Rectal smooth muscle tissue (tissue), 1 donor: Measurements from ENCODE around the gene TLR10.
"Not testable (repeated sequence)": the region's sequence is repeated elsewhere in the genome, so short reads cannot be mapped to it uniquely, and the experiment has no call there.

Experiments
- H3K27ac ChIP-seq: one replicate; pipeline ENCODE4 v1.7.0; 2013; ENCODE audit warnings: low read depth, low read length, inconsistent platforms
- H3K27me3 ChIP-seq: one replicate; pipeline ENCODE4 v1.7.0; 2013; ENCODE audit warnings: low read length; ENCODE audit not compliant: control insufficient read depth, insufficient read depth
- H3K36me3 ChIP-seq: one replicate; pipeline ENCODE4 v1.7.0; 2013; ENCODE audit warnings: low read length; ENCODE audit not compliant: control insufficient read depth, insufficient read depth
- H3K4me1 ChIP-seq: one replicate; pipeline ENCODE4 v1.7.0; 2013; ENCODE audit warnings: low read length; ENCODE audit not compliant: control insufficient read depth, insufficient read depth
- H3K4me3 ChIP-seq: one replicate; pipeline ENCODE4 v1.7.0; 2013; ENCODE audit warnings: low read length
- H3K9ac ChIP-seq: one replicate; pipeline ENCODE4 v1.7.0; 2013; ENCODE audit warnings: low read length

The TLR10 gene

GRCh38 chr4:38788317-38788716 is 5.5 kb upstream of the TLR10 start:
- no peaks in the 10 kb centered on the region for H3K27me3 ChIP-seq
- H3K9ac ChIP-seq = no peak overlapping the region
- H3K27ac ChIP-seq = no peak overlapping the region
- no peaks in the 10 kb centered on the region for H3K4me1 ChIP-seq
- no peaks in the 10 kb centered on the region for H3K36me3 ChIP-seq
- H3K4me3 ChIP-seq = no peak overlapping the region

DNA sequence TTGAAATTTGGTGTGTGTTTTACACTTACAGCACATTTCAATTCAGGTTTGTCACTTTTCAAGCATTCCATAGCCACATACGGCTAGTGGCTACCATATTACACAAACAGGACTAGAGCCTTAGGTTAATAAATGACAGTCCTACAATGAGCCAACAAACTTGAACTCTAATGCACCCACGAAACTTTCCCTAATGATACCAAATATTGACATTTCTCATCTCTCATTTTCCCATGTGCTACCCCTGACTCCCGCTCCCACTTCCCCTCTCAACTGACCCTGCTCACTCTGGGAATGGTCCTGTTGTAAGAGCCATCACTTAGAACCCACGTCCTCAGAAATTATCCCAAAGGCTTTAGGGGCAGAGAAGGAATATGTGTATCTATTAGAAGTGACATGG is 4.9 kb upstream of the TLR10 start:
- no peak overlapping the region for H3K4me3 ChIP-seq
- H3K27me3 ChIP-seq = no peaks in the 10 kb centered on the region
- no peaks in the 10 kb centered on the region for H3K4me1 ChIP-seq
- H3K9ac ChIP-seq = no peak overlapping the region
- H3K36me3 ChIP-seq = no peaks in the 10 kb centered on the region
- no peak overlapping the region for H3K27ac ChIP-seq

- Histone ChIP-seq H3K27ac (no peak overlapping the region), H3K36me3 (no peaks in the 10 kb centered on the region), H3K9ac (no peak overlapping the region), H3K4me3 (no peak overlapping the region), H3K4me1 (no peaks in the 10 kb centered on the region), H3K27me3 (no peaks in the 10 kb centered on the region)
These were observed 3.2 kb upstream of the TLR10 start for GRCh38 chr4:38785901-38786402.

- Histone ChIP-seq H3K4me1 (no peaks in the 10 kb centered on the region), H3K27ac (no peak overlapping the region)
These were observed 2.4 kb upstream of the TLR10 start for GRCh38 chr4:38785041-38785790.

GRCh38 chr4:38784141-38784540 is 1.4 kb upstream of the TLR10 start:
- no peak overlapping the region for H3K27ac ChIP-seq
- H3K4me3 ChIP-seq = no peak overlapping the region
- H3K9ac ChIP-seq = no peak overlapping the region
- H3K27me3 ChIP-seq = no peaks in the 10 kb centered on the region
- no peaks in the 10 kb centered on the region for H3K4me1 ChIP-seq
- H3K36me3 ChIP-seq = no peaks in the 10 kb centered on the region

More at GRCh38 chr4:38785041-38785790, 2.4 kb upstream of the TLR10 start:
- no peak overlapping the region for H3K4me3 ChIP-seq
- H3K27me3 ChIP-seq = no peaks in the 10 kb centered on the region
- no peaks in the 10 kb centered on the region for H3K36me3 ChIP-seq
- H3K9ac ChIP-seq = no peak overlapping the region

GRCh38 chr4:38783109-38783460 is 295 bp upstream of the TLR10 start:
- H3K27me3 ChIP-seq = no peaks in the 10 kb centered on the region
- no peaks in the 10 kb centered on the region for H3K36me3 ChIP-seq
- no peaks in the 10 kb centered on the region for H3K4me1 ChIP-seq
- H3K27ac ChIP-seq = no peak overlapping the region
- H3K4me3 ChIP-seq = no peak overlapping the region
- H3K9ac ChIP-seq = no peak overlapping the region

DNA sequence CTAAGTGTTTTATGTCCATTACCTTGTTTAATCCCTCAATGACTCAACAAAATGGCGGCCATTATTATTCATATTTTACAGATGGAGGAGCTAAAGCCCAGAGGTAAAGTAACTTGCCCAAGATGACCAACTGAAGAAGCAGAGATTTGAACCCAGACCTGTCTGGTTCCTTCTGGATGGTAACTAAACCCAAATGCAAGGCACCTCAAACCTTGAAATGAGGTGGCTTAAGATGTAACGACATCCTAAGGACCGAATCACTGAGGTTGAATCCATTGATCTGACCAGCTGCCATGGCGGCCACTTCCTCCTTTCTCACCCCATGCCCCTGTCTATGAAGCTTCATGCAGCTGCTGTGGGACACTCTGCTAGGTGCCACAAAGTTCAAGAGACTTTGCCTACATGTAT is 932 bp downstream of the TLR10 start:
- Histone ChIP-seq H3K27ac (no peak overlapping the region), H3K4me3 (no peak overlapping the region), H3K4me1 (no peaks in the 10 kb centered on the region)

DNA sequence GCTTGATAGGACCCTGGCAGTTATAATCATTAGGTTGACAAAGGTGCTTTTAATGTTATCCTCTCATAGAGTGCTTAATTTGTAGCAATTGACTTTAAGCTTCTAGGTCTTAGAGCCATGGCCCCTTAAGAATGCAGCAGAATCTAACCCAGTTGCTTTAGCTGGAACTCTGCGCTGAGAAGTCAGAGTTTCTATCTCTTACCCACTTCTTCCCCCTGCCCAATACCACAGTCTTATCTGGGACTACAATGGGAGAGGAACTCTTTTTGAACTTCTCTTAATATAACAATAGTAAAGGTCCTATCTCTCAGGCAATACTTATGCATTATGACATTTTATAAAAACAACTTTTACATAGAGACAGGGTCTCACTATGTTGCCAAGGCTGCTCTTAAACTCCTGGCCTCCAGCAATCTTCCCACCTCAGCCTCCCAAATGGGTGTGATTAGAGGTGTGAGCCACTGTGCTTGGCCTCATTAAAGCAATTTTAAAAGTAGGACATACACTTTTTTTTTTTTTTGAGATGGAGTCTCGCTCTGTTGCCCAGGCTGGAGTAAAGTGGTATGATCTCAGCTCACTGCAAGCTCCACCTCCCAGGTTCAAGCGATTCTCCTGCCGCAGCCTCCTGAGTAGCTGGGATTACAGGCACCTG is 1.8 kb downstream of the TLR10 start:
- Histone ChIP-seq H3K9ac (no peak overlapping the region), H3K27ac (no peak overlapping the region), H3K36me3 (no peaks in the 10 kb centered on the region), H3K27me3 (no peaks in the 10 kb centered on the region), H3K4me3 (no peak overlapping the region), H3K4me1 (no peaks in the 10 kb centered on the region)

More for the DNA sequence above, 932 bp downstream of the TLR10 start:
- Histone ChIP-seq H3K27me3 (no peaks in the 10 kb centered on the region), H3K36me3 (no peaks in the 10 kb centered on the region), H3K9ac (no peak overlapping the region)

DNA sequence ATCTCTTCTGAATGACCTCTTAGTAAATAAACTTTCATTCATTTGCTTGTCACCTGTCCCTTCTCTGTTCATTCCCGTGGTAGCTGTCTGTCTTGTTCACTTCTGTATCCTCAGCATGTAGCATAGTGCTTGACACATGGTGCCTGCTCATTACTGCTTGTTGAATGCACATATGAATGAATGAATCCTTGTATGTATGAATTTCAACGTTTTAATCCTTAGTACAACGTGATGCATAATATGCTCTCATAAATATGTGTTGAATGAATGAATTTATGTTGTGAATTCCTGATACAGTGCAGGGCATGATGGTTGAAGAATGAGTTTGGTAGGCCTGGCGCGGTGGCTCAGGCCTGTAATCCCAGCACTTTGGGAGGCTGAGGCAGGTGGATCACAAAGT is 3.0 kb downstream of the TLR10 start:
- H3K27me3 ChIP-seq = no peaks in the 10 kb centered on the region
- H3K4me1 ChIP-seq = no peaks in the 10 kb centered on the region
- no peaks in the 10 kb centered on the region for H3K36me3 ChIP-seq
- H3K27ac ChIP-seq = no peak overlapping the region
- H3K4me3 ChIP-seq = no peak overlapping the region
- no peak overlapping the region for H3K9ac ChIP-seq

DNA sequence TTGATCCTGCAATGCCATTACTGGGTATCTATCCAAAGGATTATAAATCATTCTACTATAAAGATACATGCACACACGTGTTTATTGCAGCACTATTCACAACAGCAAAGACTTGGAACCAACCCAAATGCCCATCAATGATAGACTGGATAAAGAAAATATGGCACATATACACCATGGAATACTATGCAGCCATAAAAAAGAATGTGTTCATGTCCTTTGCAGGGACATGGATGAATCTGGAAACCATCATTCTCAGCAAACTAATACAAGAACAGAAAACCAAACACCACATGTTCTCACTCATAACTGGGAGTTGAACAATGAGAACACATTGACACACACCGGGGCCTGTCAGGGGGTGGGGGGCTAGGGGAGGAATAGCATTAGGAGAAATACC is 4.9 kb downstream of the TLR10 start:
- not testable (repeated sequence) for H3K27ac ChIP-seq

GRCh38 chr4:38775326-38775725 is 7.5 kb downstream of the TLR10 start:
- Histone ChIP-seq H3K9ac (no peak overlapping the region), H3K36me3 (no peaks in the 10 kb centered on the region), H3K27me3 (no peaks in the 10 kb centered on the region), H3K4me1 (no peaks in the 10 kb centered on the region), H3K4me3 (no peak overlapping the region), H3K27ac (no peak overlapping the region)

More for the DNA sequence above, 4.9 kb downstream of the TLR10 start:
- H3K36me3 ChIP-seq, H3K4me3 ChIP-seq, H3K9ac ChIP-seq, H3K27me3 ChIP-seq, H3K4me1 ChIP-seq: not testable (repeated sequence)

DNA sequence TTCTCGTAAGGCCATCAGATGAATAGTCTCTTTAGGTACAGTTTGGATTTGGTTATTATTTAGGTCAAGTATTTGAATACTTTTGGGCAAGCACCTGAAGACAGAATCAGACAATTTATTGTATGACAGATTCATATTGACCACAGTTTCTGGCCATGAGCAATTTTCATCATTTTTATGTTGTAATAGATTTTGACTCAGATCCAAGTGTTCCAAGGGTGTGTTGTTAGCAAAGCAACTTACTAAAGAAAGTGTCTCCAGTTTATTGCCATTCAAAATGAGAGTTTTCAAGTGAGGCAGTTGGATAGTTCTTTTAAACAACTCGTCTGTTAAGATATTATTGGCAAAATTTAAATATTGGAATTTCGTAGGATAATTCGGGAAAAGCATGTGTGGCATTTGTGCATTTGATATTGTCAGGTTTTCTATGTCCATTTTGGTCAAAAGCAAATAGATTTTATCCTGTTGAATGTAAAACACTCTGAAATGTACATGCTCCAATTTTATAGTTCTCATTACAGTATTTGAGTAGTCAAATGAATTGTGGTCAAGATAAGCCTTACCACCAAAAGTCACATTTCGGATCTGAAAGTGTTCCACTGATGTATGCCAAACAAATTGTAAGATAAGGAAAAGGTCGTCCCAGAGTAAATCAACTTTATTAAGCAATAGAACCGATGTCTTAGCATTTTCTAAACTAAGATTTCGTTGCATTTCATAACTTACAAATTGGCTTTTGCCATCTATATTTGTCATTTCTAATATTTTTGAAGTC is 8.4 kb downstream of the TLR10 start:
- Histone ChIP-seq H3K27ac (no peak overlapping the region), H3K4me3 (no peak overlapping the region), H3K4me1 (peaks cover 2% of the 10 kb centered on the region), H3K27me3 (no peaks in the 10 kb centered on the region), H3K36me3 (no peaks in the 10 kb centered on the region), H3K9ac (no peak overlapping the region)
